ENCODE results near the gene PLD6. TPM values are rescaled to one million over a fixed set of nuclear protein-coding genes. Genes with fewer than 3 reads are reported as not detected.

The PLD6 gene
- total RNA-seq, 1 experiment from 2014 or later: 8.0 TPM

- Mint-ChIP-seq H3K4me1 (ENCODE audit: low read depth, unreplicated experiment) (no peaks in the 10 kb centered on the region), H3K27me3 (ENCODE audit: insufficient read depth, unreplicated experiment) (no peaks in the 10 kb centered on the region), H3K9me3 (ENCODE audit: unreplicated experiment) (no peaks in the 10 kb centered on the region), H3K27ac (ENCODE audit: unreplicated experiment) (no peak overlapping the region), H3K4me3 (ENCODE audit: unreplicated experiment) (no peak overlapping the region), H3K36me3 (ENCODE audit: insufficient read depth, unreplicated experiment) (peaks cover 93% of the 10 kb centered on the region)
- H3K27me3 ChIP-seq (replicated peaks; ENCODE audit: control insufficient read depth, insufficient read depth, low read length): no peaks in the 10 kb centered on the region
- no peak overlapping the region for H3K4me3 ChIP-seq (ENCODE audit: low read depth, low read length)
- no peaks in the 10 kb centered on the region for H3K9me3 ChIP-seq
- intact Hi-C loops (cut with micrococcal nuclease; ENCODE audit: unreplicated experiment): no loop called here
- no peak for TF ChIP-seq CTCF (IDR thresholded peaks at IDR 0.05; ENCODE audit: insufficient read depth in 1 of 2, low read depth in 1 of 2, low read length in 1 of 2, severe bottlenecking in 1 of 2, unreplicated experiment in 1 of 2)
- CTCF ChIA-PET: no interaction called here
- POLR2A ChIA-PET: no interaction called here
- BruUV-seq (replicated peaks): no TSS peak
- DNase-seq: no peak
- H3K36me3 ChIP-seq (ENCODE audit: control insufficient read depth, insufficient read depth, low read length): peaks cover 9% of the 10 kb centered on the region
- H3K4me1 ChIP-seq: no peaks in the 10 kb centered on the region
Measured at GRCh38 chr17:17154556-17154955, 51.6 kb downstream of the PLD6 start.

DNA sequence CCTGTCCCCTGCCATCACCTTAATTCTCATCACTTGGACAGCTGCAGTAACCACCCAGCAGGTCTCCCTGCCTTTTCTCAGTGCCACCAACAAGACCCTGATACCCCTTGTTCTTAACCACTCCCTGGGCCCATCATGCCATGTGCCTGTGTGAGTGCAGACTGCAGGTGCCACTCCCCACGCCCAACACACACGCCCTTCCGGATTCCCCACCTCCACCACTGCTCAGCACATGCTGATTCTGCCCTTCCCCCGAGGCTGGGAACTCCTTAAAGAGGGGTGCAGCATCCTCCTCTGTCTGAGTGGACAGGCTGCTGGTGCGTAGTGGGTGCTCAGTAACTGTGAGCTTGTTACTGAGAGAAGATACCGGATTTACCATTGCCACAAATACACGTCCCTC, 52.4 kb downstream of the PLD6 start:
- BruUV-seq (replicated peaks): no TSS peak
- peaks cover 9% of the 10 kb centered on the region for H3K36me3 ChIP-seq (ENCODE audit: control insufficient read depth, insufficient read depth, low read length)
- no peak for TF ChIP-seq CTCF (IDR thresholded peaks at IDR 0.05; ENCODE audit: insufficient read depth in 1 of 2, low read depth in 1 of 2, low read length in 1 of 2, severe bottlenecking in 1 of 2, unreplicated experiment in 1 of 2)
- ChIA-PET CTCF (no interaction called here), POLR2A (interaction anchor here (0.5 kb wide), 1 partner anchor 298 kb away, joined by 5 read pairs; no protein-coding TSS in a partner anchor)
- H3K4me1 ChIP-seq: no peaks in the 10 kb centered on the region
- no peaks in the 10 kb centered on the region for H3K27me3 ChIP-seq (replicated peaks; ENCODE audit: control insufficient read depth, insufficient read depth, low read length)
- Mint-ChIP-seq H3K4me1 (ENCODE audit: low read depth, unreplicated experiment) (no peaks in the 10 kb centered on the region), H3K36me3 (ENCODE audit: insufficient read depth, unreplicated experiment) (peaks cover 93% of the 10 kb centered on the region), H3K4me3 (ENCODE audit: unreplicated experiment) (no peak overlapping the region), H3K27ac (ENCODE audit: unreplicated experiment) (no peak overlapping the region), H3K27me3 (ENCODE audit: insufficient read depth, unreplicated experiment) (no peaks in the 10 kb centered on the region), H3K9me3 (ENCODE audit: unreplicated experiment) (no peaks in the 10 kb centered on the region)
- no peak overlapping the region for H3K4me3 ChIP-seq (ENCODE audit: low read depth, low read length)
- intact Hi-C loops (cut with micrococcal nuclease; ENCODE audit: unreplicated experiment): no loop called here
- no peak for DNase-seq
- no peaks in the 10 kb centered on the region for H3K9me3 ChIP-seq

GRCh38 chr17:17153071-17153470, 53.1 kb downstream of the PLD6 start:
- H3K4me3 Mint-ChIP-seq (ENCODE audit: unreplicated experiment): no peak overlapping the region
- no peak for DNase-seq
- peaks cover 91% of the 10 kb centered on the region for H3K36me3 Mint-ChIP-seq (ENCODE audit: insufficient read depth, unreplicated experiment)
- H3K4me3 ChIP-seq (ENCODE audit: low read depth, low read length): no peak overlapping the region
- no peaks in the 10 kb centered on the region for H3K4me1 ChIP-seq
- CTCF ChIA-PET: no interaction called here
- intact Hi-C loops (cut with micrococcal nuclease; ENCODE audit: unreplicated experiment): no loop called here
- TF ChIP-seq CTCF (IDR thresholded peaks at IDR 0.05; ENCODE audit: insufficient read depth in 1 of 2, low read depth in 1 of 2, low read length in 1 of 2, severe bottlenecking in 1 of 2, unreplicated experiment in 1 of 2): no peak
- no peaks in the 10 kb centered on the region for H3K27me3 Mint-ChIP-seq (ENCODE audit: insufficient read depth, unreplicated experiment)
- POLR2A ChIA-PET: no interaction called here
- no TSS peak for BruUV-seq (replicated peaks)
- no peaks in the 10 kb centered on the region for H3K4me1 Mint-ChIP-seq (ENCODE audit: low read depth, unreplicated experiment)
- no peak overlapping the region for H3K27ac Mint-ChIP-seq (ENCODE audit: unreplicated experiment)
- H3K9me3 ChIP-seq: no peaks in the 10 kb centered on the region
- H3K27me3 ChIP-seq (replicated peaks; ENCODE audit: control insufficient read depth, insufficient read depth, low read length): no peaks in the 10 kb centered on the region
- peaks cover 9% of the 10 kb centered on the region for H3K36me3 ChIP-seq (ENCODE audit: control insufficient read depth, insufficient read depth, low read length)
- H3K9me3 Mint-ChIP-seq (ENCODE audit: unreplicated experiment): no peaks in the 10 kb centered on the region

Data from Caco-2 (cell line).